ENCODE measurements around the gene IDH2.

DNA sequence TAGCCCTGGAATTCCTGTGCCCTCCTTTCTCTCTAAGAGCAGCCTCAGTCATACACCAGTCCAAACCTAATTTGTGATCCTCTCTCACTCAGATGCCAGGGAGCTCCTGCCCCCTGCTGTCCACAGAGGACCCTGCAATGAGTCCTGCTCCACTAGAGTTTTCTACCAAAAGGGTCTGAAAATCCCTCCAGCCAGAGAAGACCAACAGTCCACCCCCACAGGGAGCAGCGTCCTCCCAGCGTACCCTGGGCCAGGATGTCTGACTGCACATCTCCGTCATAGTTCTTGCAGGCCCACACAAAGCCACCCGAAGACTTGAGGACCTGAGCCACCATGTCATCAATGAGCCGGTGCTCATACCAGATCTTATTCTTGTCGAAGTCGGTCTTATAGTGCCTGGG, 15.4 kb downstream of the IDH2 start:
- TF ChIP-seq, protein P1, sequence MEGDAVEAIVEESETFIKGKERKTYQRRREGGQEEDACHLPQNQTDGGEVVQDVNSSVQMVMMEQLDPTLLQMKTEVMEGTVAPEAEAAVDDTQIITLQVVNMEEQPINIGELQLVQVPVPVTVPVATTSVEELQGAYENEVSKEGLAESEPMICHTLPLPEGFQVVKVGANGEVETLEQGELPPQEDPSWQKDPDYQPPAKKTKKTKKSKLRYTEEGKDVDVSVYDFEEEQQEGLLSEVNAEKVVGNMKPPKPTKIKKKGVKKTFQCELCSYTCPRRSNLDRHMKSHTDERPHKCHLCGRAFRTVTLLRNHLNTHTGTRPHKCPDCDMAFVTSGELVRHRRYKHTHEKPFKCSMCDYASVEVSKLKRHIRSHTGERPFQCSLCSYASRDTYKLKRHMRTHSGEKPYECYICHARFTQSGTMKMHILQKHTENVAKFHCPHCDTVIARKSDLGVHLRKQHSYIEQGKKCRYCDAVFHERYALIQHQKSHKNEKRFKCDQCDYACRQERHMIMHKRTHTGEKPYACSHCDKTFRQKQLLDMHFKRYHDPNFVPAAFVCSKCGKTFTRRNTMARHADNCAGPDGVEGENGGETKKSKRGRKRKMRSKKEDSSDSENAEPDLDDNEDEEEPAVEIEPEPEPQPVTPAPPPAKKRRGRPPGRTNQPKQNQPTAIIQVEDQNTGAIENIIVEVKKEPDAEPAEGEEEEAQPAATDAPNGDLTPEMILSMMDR (optimal IDR thresholded peaks at IDR 0.05 in 1 of 3, IDR thresholded peaks at IDR 0.05 in 1 of 3, conservative IDR thresholded peaks at IDR 0.05 in 1 of 3; ENCODE audit: extremely low read depth in 1 of 3, insufficient read depth in 2 of 3, low read length in 3 of 3), result peak; percentile 84 to 86 (median 86)
- TF ChIP-seq EZH2 (IDR thresholded peaks at IDR 0.05; ENCODE audit: low read length), result no peak
